BJ (cell line): ENCODE results near the gene NFIL3. TPM values are rescaled to one million over a fixed set of nuclear protein-coding genes. Genes with fewer than 3 reads are reported as not detected.

ENCODE experiments used
- CTCF ChIA-PET: fragments of 350-600 bp; formaldehyde crosslinking; extraction: SDS; loops from one replicate; lab custom pipeline; 2021; ENCODE audit warnings: antibody characterized with exemption, inconsistent platforms; lab: Yijun Ruan, JAX
- POLR2A ChIA-PET: fragments of 300-600 bp; sonication (Branson Sonifier 250); formaldehyde crosslinking; extraction: SDS; loops from one replicate; lab custom pipeline; 2021; ENCODE audit warnings: antibody characterized with exemption; lab: Charles Lee
- DNase-seq: peaks from one replicate; pipeline ENCODE4 v3.0.0-alpha.2; 2011; ENCODE audit warnings: low read depth
- H3K27me3 ChIP-seq: 2 replicates; pipeline ENCODE4 v1.6.0; 2011; ENCODE audit warnings: low read length; ENCODE audit not compliant: control insufficient read depth, insufficient read depth
- H3K36me3 ChIP-seq: 2 replicates; pipeline ENCODE4 v1.5.1; 2011; ENCODE audit warnings: low read length; ENCODE audit not compliant: control insufficient read depth, insufficient read depth
- H3K4me3 ChIP-seq: 2 replicates; pipeline ENCODE4 v1.5.1; 2011; ENCODE audit warnings: low read depth, mild to moderate bottlenecking, control low read depth, low read length
- CTCF ChIP-seq: IDR thresholded peaks from 2 replicates; pipeline ENCODE4 v1.5.1; 2011; ENCODE audit warnings: low read depth, mild to moderate bottlenecking, control low read depth, inconsistent platforms, low read length, moderate library complexity; ENCODE audit not compliant: insufficient read depth
- polyA plus RNA-seq: library from polyadenylated mRNA; depleted of rRNA; stranded (reverse); fragments of >200 nt; gene quantifications from 2 replicates; pipeline ENCODE4 v1.2.3, GENCODE V29; 2011

NFIL3 gene
- polyA plus RNA-seq, 1 experiment, result 6.9 TPM

- Histone ChIP-seq H3K4me3 (no peak overlapping the region), H3K36me3 (peaks cover 11% of the 10 kb centered on the region), H3K27me3 (no peaks in the 10 kb centered on the region)
- POLR2A ChIA-PET, result no interaction called here
- TF ChIP-seq CTCF, result no peak
- CTCF ChIA-PET, result interaction anchor here (1.0 to 1.1 kb wide), 2 partner anchors 9 to 14 kb away, joined by 3 to 4 read pairs; no protein-coding TSS in a partner anchor
- DNase-seq, result no peak
These were observed 18.1 kb downstream of the NFIL3 start for GRCh38 chr9:91405343-91406077.

GRCh38 chr9:91403665-91404543 lies 19.7 kb downstream of the NFIL3 start:
- Histone ChIP-seq H3K4me3 (no peak overlapping the region), H3K27me3 (no peaks in the 10 kb centered on the region), H3K36me3 (no peaks in the 10 kb centered on the region; the same call in 1 of the 2 replicates)
- POLR2A ChIA-PET, result no interaction called here
- TF ChIP-seq CTCF, result no peak
- no peak for DNase-seq
- CTCF ChIA-PET, result no interaction called here

- ChIA-PET POLR2A (no interaction called here), CTCF (no interaction called here)
- TF ChIP-seq CTCF, result no peak
- Histone ChIP-seq H3K27me3 (no peaks in the 10 kb centered on the region), H3K4me3 (no peak overlapping the region), H3K36me3 (no peaks in the 10 kb centered on the region)
- DNase-seq, result no peak
These were observed 24.7 kb downstream of the NFIL3 start for GRCh38 chr9:91398926-91399325.

DNA sequence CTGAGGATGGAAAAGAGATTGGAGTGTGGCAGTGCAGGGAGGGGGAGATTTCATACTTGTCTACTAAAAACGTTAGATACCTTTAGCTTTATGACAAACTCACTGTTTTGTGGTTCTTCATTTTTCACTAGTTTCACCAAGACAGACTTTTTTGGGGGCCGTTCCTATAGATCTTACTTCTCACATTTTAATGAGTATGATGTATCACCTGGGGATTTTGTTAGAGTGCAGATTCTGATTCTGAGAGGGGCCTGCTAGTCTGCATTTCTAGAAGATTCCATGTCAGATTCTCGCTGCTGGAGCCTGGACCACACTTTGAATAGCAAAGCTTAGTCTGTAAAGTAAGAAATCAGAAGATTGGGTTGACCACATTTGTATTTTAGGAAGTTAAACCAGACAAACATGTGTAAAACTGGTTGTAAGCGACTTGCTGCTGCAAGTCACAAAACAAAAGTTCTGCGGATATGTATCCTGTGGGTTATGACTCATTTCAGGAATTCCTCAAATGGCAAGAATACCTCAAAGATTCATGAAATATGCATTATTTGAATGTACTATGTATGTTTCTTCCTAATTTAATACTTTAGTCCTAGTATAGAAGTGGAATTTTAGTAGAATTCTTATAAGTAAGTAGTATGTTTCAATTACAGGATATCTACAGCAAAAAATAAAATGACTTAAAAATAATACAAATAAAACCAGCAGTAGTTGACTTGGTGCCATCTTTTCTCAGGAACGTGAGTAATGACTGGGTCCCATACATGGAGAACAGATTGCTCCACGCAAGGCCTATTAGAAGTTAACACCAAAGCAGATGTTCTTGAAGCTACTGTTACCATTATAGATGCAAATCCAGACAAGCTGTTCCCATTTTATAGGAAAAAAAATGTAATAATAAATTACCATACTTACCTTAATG lies 27.8 kb downstream of the NFIL3 start:
- no peaks in the 10 kb centered on the region for H3K36me3 ChIP-seq
- no peaks in the 10 kb centered on the region for H3K27me3 ChIP-seq
- ChIA-PET POLR2A (no interaction called here), CTCF (interaction anchor here (0.9 kb wide), 1 partner anchor 10 kb away, joined by 4 read pairs; no protein-coding TSS in a partner anchor)
- no peak overlapping the region for H3K4me3 ChIP-seq
- TF ChIP-seq CTCF, result no peak
- peak; percentile 62 for DNase-seq
